COR-L47 (cell line): ENCODE data around the gene AOC2.

Source experiments
- DNase-seq: peaks from one replicate; lab custom pipeline; 2025; lab: John Stamatoyannopoulos, UW

AOC2 gene

GRCh38 chr17:42844271-42844670 lies at the start of gene AOC2:
AOC2 (plus strand) TSS chr17:42844580; CDS start chr17:42844627, 47 bp downstream.
- no peak for DNase-seq

GRCh38 chr17:42795061-42795460 lies 49.3 kb upstream of the AOC2 start:
- DNase-seq, result no peak

GRCh38 chr17:42795465-42795864 lies 48.9 kb upstream of the AOC2 start:
- DNase-seq, result no peak

DNA sequence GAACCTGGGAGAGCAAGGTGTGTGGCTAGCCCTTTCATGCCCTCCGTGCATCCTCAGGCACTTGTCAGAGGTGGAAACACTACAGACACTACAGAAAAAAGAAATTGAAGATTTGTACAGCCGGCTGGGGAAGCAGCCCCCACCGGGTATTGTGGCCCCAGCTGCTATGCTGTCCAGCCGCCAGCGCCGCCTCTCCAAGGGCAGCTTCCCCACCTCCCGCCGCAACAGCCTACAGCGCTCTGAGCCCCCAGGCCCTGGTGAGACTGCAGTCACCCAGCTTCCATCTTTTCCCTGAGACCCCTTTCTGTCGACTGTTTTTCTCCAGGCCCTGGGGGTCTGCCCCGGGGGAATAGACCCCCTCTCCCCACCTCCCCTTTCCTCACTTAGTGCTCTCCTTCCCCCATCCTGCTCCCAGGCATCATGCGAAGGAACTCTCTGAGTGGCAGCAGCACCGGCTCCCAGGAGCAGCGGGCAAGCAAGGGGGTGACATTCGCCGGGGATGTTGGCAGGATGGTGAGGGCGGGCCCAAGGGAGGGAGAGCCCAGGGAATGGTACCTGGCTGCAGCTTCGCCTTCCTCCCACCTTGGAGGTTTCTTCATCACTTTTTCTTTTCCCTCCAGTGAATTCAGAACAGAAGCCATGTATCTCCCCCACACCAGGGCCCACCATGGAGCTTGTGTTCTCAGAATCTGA lies 48.2 kb upstream of the AOC2 start:
- no peak for DNase-seq

DNA sequence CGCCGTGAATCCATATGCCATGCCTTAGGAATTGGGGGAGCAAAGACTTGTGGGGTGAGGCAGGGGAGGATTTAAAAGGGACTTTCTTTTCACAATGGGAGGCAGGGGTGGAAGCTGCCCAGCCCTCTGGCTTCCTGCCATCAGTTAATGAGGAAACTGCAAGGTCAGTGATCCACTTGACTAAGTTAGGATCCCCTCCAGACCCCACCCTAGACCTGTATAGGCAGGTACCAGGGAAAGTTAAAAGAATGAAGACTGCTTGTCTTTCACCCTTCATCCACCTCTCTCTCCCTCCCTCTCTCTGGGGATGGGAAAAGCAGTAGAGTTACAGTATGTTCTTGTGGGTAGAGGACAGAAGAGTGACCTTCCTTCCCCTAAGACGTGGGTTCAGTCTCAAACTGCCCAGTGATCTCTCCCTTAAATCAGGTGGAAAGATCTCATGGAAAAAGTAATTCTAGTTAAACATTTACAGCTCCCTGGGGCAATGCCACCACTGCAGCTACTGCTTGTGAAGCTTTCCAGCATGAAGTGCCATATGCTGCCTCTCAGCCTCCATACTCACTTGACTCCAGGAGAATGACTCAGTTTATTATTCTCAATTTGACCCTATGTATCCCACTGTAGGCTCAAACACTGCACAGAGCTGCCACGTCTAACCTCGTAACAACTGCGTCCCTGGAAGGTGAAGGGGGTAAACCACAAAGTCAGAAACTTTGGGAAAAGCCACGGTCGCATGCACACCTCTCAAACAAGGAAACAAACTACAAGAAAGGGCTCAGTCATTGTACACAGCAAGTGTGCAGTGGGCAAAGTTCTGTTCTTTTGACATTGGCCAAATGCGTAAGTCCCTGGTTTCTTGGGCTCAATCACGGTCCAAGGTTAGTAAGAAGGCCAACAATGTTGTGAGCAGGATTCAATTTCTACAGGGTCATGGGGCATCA lies 47.0 kb upstream of the AOC2 start:
- no peak for DNase-seq

DNA sequence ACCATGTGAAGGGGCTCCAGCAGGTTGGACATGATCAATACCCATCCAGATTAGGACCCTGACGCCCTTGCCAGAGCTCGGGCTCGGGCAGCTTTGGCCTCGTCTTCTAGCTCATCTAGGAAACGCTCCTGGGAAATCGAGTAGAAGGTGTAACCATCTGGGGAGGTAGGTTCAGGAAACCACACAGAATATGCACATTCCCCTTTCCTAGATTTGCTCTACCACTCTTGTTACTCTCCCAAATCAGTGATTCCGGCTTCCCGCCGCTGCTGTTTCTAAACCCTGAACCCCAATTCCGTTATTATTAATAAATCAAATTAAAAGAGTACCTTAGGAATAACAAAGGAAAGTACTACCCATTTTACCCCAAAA lies 46.4 kb upstream of the AOC2 start:
- DNase-seq, result no peak

DNA sequence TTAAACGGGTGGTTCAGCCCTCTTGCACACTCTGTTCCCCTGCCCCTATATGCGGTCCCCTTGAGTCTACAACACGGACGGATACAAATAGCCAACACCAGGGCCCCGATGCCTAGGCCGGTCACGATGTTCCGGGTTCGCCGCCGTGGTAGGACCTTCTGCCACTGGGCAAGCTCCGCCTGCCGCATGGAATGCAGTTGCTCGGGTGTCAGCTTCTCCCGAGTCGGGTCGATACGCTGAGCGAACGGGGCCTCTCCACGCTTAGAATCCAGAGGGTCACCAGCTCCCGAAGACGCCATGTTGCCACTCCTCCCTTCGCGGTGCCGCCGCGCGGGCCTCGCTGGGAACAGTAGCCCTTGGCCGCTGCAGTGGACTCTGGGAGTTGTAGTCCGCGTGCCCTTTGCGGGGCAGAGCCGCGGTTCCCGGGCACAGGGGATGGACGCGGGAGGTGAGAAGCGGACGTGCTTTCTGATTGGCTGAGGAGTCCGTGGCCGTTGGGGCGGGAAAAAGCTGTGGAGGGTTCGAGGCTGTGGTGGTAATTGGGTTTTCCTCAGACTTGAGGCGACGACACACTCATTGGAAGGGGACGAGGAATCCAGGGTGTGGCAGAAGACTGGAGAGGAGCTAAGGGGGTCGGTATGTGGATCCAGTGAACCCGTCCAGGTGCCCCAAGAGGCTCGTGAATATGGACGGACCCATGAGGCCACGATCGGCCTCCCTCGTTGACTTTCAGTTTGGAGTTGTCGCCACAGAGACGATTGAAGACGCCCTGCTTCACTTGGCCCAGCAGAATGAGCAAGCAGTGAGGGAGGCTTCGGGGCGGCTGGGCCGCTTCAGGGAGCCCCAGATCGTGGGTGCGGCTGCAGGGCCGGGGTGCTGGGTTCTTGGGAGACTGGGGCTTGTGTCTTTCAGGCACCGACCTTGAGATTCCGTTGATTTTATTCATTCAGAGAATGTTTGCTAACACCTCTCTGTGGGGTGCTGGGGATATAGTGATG lies 45.7 kb upstream of the AOC2 start, which contains the start of the genes CNTD1 and COA3:
Gene CNTD1, plus strand, starts transcription at position 479 of the 998 bp plus-strand sequence. Its CDS starts 207 bp downstream, at position 686.
Gene COA3, minus strand, starts transcription at position 322 of the 998 bp plus-strand sequence. Its CDS starts 23 bp downstream, at position 299.
- DNase-seq, result peak; percentile 46

DNA sequence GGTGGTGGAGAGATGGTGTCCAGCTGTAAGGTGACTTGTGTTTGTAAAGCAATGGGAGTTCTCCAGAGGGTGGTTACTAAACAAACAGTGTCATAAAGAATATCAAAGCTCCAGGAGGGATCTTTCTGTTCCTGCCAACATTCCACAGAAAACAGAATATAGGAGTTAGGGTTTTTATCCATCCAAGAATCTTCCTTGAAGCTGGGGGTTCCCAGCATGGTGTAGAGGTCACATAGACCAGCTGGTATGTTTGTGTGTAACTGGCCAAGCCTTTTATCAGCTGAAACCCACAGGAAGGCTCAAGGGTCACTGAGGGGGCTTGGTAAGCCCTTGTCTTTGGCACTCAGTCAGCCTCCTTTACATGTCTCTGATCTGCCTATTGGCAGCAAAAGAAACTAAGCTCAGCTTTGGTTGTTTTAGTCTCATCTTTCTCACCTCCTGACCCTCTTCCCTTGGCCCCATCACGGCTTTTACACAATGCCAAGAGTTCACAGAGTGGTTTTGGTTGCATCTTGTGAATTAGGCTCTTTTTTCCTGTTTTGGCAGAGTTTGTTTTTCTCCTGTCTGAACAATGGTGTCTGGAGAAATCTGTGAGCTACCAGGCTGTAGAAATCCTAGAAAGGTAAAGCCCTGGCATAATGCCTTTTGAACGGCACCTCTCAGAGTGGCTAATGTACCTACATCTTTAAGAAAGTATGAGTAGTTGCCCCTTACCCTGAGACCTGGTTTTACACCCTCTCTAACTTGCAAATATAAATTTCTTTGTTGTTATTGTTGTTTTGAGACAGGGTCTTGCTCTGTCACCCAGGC lies 41.1 kb upstream of the AOC2 start:
- DNase-seq, result peak; percentile 29

DNA sequence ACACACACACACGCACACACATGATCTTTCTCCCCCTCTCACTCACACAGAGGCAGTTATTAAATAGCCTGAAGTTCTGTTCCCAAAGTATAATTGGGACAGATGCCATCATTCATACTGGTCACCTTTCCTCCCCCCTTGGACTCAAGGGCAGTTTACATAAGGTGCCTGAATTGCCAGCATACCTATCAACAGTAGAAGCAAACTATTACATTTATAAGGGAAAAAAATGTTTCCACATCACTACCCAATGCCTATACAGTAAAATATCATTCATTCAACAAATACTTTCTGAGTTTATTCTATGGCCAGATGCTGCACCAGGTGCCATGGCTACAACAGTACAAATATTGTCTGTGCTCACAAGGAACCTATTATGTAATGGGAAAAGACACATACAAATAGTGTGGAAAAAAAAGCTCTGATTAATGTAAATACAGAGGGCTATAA lies 39.4 kb upstream of the AOC2 start:
- no peak for DNase-seq

GRCh38 chr17:42806249-42806648 lies 38.1 kb upstream of the AOC2 start:
- DNase-seq, result no peak

DNA sequence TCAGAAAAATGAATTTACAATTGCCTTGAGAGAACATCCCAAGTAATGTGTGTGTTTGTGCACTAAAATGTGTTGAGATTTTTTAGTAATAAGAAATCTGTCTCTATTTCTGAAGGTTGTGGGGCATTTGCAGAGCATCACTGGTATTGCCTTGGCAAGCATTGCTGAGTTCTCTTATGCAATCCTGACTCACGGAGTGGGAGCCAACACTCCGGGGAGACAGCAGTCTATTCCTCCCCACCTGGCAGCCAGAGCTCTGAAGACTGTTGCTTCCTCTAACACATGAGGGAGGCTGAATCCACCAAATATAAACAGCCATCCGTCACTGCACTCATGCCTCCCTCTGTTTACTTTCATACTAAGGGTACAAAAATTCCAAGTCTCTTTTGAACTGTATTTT lies 35.1 kb upstream of the AOC2 start:
- DNase-seq, result no peak

GRCh38 chr17:42814633-42815399 lies 29.6 kb upstream of the AOC2 start:
- no peak for DNase-seq

DNA sequence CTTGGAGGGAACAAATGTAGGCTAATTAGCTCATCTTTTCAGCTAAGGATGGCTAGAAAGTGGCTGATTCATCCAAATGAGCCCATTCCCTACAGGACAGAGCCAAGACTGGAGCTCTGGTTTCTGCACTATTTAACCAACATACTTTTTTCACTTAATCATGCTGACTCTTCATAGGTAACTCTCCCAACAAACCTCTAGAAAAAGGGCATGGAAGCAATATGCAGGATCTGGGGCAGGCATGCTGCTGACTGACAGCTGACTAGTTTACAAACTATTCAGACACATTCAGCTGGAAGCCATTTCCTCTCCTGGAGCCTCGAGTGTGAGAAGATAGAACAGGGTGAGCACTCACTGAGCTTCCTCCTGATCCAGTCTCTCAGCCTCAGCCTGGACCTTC lies 26.5 kb upstream of the AOC2 start:
- DNase-seq, result no peak

- no peak for DNase-seq
Observed at GRCh38 chr17:42818379-42818778, 26.0 kb upstream of the AOC2 start.

- peak; percentile 35 for DNase-seq
Observed at GRCh38 chr17:42819939-42820535, 24.3 kb upstream of the AOC2 start.

- DNase-seq, result no peak
Observed at GRCh38 chr17:42821176-42821575, 23.2 kb upstream of the AOC2 start.

DNA sequence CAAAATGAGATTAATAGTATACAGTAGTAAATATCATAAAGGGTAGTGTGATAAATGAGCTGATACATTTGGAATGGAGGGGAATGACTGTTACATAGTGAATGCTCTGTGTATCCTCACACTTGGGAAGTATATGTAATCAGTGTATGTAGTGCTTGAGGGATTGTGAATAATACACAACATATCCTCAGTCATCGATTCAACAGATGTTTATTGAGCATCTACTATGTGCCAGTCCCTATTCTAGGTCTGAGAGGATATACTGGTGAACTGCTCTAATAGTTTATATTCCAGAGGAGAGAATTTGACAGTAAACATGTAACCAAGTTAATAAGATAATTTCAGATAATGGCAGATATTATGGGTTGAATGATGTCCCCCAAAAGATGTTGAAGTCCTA lies 16.9 kb upstream of the AOC2 start:
- no peak for DNase-seq

GRCh38 chr17:42830971-42831370 lies 13.4 kb upstream of the AOC2 start:
- DNase-seq, result no peak

DNA sequence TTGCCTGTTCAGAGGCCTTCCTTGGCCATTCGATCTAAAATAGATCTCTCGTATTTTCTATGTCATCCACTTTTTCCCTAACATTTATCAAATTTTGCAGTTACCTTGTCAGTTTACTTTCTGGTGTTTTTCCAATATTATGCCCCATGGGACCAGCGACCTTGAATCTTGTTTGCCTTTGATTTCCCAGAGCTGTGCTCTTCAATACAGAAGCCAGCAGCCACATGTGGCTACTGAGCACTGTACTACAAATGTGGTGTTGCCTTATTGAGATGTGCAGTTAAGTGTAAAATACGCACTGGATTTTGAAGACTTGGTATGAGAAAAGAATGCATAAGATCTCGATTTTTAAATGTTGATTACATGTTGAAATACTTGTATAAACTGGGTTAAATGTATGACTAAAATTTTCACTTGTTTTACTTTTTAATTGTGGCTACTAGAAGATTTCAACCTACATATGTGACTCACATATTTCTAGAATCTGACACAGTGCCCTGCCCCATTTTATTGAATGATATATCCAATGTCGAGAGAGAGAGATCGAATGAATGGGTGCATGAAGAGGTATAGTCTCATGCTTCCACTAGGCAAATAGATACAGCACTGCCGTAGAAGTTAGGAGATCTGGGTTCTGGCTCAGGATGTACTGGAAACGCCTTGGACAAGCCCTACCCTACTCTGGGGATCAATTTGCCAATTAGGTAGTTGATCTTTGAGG lies 12.0 kb upstream of the AOC2 start:
- DNase-seq, result no peak
